EL (cell line): Measurements from ENCODE around the gene SURF6.
"Not testable (repeated sequence)": the region's sequence is repeated elsewhere in the genome, so short reads cannot be mapped to it uniquely, and the experiment has no call there.

ENCODE experiments used
- DNase-seq: peaks from one replicate; pipeline ENCODE4 v3.0.0-alpha.2; 2016

Gene SURF6

DNA sequence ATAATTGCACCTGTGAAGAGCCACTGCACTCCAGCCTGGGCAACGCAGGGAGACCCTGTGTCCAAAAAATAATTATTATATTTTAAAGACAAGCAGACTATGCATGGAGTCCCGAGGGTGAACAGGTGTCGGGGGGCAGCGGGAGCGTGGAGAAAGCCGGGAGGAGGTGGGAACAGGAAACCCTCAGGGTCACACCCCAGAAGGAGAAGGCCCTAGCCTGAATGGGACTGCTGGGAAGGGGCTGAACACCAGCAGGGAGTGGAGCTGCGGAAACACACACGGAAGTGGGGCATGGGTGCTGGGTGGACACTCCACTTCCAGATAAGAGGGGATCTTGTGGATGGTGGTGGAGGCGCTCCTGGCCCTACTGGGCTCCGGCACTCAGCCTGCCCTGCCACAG, 12.8 kb downstream of the SURF6 start:
- no peak for DNase-seq

DNA sequence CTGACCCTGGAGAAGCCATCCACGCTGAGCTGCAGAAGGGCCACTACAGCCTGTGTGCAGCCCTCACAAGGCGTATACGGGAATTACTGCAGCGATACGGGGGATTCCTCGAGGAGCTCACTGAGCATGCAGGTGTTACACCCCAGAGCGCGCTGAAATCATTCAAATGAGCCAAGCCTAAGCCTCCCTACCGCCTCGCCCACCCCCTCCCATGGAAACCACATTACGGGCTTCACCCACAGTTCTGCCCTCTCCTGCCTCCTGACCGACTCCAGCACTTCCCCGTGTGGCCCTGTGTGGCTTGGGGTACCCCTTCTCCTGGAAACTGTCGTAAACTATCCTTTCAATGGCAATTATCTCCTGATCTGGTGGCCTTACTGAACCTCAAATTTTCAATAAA, 13.3 kb downstream of the SURF6 start:
- no peak for DNase-seq

DNA sequence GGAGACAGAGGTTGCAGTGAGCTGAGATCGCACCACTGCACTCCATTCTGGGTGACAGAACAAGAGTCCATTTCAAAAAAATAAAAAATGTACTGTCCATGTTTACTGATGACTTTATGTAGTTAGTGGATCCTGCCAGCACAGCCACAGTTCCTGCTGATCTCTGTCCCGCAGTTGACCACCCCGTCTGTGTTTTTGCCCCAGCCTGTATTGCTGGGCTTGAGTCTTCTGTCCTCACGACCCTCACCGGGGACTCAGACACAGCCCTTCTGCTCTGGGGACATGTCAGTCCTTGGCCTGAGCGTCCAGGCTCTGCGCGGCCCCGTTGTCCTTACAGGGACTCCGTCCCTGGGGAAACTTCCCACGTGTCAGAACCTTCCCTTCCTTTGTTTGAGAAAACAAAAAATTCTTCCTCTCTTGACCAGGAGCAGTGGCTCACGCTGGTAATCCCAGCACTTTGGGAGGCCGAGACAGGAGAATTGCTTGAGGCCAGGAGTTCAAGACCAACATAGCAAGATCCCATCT, 14.5 kb downstream of the SURF6 start:
- DNase-seq, result no peak

DNA sequence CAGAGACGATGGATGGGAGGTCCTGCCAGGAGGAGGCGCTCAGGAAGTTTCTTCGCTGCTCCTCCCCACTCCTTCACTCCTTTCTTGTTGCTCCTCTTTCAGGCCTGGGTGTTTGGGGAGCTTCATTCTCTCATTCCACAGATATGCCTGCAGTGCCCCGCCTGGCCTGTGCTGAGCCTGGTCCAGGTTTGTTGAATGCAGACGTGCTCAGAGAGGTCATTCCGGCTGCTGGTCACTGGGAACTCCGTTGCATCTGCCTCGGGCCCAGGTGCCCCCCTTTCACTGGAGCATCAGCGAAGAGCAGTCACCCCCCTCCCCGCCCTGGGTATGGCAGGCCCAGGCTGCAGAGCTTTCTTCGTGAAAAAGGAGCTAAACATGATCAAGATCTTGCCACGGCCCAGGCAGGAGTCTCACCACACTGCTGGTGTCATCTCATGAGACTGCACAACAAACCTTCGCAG, 15.5 kb downstream of the SURF6 start:
- DNase-seq, result no peak

DNA sequence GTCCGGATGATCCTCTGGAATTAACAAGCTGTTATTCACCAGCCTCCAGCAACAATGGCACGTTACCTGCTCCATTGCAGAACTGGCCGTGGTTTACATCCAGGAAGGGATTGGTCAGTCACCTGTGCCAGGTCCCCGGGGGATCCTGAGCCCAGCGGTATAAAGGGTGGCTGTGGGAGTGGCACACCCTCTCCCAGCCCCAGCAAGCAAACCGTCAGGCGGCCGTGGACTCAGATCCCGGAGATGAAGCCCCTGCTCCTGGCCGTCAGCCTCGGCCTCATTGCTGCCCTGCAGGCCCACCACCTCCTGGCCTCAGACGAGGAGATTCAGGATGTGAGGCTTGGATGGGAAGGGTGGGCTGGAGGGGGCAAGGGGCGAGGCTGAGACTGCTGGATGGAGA, 18.4 kb downstream of the SURF6 start:
- DNase-seq, result not testable (repeated sequence)

DNA sequence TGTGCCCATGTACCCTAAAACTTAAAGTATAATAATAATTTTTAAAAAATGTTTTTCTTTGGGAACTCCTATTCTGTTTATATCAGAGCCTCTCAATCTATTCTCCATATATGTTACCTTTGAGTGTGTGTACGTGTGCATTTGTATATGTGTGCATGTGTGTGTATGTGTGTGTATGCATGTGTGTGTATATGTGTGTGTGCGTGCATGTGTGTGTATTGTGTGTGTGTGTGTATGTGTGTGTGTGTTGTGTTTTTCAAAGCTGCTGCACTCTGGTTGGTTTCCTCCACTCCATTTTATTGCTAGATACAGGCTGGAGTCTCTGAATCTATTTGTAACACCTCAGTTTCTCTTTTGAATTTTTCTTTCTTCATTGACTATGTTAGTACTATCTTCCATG, 20.0 kb downstream of the SURF6 start:
- DNase-seq, result no peak

DNA sequence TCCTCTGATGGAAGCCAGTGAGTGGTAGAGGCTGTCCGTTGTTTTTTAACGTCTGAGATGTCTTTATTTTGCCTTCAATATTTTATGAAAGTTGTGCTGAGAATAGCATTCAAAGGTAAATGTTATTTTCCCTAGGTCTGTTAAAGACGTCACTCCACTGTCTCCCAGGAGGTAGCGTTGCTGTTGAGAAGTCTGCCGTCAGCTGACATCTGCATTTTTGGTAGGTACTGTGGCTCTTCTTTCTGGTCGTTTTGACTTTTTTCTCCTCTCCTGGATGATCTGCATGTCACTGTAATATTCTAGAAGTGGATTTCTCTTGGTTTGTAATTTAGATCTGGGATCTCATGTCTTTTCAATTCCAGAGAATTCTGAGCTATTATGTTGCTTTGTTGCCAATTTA, 26.4 kb downstream of the SURF6 start:
- DNase-seq, result no peak

DNA sequence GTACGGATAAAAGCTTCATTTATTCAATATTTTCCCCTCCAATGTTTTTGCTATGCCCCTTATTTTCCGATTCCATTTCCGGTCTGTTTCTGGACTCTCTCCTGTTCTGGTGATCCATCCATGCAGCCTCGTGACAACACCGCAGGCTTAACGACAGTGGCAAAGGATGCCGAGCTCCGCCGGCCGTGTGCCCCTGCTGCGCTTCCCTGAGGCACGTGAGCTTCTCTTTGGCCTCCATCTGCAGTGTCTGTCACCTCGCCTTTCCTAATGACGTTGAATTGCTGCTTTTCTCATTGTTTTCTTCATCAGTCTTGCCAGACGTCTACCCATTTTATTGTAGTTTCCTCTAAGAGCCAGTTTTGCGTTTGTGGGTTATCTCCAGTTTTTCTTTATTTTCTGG, 28.7 kb downstream of the SURF6 start:
- no peak for DNase-seq

DNA sequence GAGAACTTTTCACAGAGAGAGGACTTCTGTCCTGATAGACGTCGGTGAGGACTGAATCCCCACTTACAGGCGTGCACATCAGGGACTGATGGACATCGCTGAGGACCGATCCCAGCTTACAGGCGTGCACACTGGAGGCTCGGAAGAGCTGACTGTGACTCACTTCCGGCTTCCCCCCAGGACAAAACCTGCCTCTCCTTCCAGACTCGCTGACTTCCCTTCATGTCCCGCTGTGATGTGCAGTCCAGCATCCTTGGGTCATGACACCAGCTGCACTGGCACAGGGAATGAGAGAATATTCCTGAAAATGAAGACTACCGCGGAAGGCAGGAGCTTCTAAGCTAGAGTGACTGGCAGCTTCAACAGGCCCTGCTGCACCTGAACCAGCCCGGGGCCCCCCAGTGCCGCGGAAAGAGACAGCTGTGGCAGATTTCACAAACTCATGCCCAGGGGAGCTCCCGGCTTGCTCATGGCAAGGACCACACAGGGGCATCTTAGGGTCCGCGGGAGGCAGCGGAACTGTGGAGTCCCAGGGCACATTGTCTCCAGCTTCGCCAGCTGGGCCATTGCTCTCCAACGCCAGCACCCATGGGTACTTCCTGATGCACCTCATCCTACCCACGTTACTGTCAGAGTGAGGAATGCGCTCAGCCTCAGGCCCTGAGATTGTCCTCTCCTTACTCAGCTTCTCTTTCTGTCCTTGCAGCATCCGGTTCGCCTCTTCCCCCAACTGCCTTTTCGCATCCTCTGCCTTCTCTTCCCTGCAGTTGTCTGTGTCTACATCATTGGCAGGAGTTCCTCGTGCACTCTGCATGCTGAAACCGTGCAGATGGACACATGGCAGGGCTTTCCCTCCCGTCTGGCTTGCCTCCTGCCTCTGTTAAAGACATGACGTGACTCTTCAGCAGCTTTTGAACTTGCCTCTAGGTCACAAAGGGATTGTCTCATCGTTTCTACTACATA, 29.5 kb downstream of the SURF6 start:
- peak; percentile 12 for DNase-seq

DNA sequence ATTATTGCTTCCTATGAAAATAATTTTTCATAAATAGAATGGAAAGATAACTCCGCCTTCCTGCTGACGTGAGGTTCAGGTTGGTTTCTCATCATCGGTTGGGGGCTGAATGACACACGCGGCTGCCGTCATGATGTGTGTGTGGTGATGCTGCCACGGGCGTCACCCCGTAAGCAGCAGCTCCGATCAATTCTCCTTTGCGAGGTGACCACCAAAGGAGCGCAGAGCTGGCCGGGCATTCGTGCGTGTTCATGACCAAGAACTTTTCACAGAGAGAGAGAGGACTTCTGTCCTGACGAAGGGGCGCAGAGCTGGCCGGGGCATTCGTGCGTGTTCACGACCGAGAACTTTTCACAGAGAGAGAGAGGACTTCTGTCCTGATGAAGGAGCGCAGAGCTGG, 30.3 kb downstream of the SURF6 start:
- no peak for DNase-seq

DNA sequence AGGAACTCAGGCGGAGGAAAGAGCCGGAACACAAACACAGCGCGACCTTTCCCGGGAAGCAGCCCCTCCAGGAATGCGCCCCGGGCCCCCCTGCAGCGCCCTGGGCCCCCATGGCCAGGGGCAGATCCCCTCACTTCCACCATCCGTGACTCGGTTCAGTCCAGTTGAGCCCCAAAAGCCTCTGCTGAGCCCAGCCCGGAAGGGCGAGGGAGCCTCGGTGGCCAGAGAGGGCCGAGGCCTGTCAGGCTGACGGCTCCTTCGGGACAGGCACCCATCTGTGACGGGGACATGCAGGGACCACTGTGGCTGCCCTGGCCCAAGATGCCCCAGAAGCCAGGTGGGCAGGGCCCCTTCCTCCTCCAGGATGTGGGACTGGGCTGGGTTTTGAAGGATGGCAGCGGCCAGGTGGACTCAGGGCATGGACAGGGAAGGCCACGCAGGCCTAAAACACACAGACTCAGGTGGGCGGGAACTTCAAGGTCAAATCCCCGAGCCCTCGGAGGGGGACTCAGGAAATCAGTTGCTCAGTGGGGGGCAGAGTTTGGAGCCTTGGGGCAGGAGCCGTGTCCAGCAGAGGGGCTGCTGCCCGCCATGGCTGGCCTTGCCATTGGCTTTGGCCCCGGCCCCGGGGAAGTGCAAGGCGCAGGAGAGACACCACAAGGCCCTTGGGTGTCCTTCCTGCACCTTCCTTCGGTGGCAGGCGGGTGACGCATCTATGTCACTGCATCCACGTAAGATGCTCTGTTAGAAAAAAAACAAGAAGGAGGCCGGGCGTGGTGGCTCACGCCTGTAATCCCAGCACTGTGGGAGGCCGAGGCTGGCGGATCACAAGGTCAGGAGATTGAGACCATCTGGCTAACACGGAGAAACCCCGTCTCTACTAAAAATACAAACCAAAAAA, 31.3 kb downstream of the SURF6 start:
- DNase-seq, result no peak

DNA sequence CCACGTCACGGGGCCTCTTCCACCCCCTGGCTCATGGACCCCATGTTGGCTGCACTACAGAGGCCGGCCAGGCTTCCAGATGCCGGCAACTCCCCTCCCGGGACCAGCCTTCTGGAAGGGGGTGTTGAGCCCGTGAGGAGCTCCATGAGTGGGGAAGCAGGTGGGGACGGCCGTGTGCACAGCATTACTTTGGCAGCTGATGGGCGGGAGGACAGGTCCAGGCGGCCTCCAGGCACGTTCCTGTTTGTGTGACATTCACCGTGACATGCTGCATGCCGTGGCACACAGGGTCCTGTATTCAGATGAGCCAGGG, 31.9 kb downstream of the SURF6 start:
- no peak for DNase-seq

DNA sequence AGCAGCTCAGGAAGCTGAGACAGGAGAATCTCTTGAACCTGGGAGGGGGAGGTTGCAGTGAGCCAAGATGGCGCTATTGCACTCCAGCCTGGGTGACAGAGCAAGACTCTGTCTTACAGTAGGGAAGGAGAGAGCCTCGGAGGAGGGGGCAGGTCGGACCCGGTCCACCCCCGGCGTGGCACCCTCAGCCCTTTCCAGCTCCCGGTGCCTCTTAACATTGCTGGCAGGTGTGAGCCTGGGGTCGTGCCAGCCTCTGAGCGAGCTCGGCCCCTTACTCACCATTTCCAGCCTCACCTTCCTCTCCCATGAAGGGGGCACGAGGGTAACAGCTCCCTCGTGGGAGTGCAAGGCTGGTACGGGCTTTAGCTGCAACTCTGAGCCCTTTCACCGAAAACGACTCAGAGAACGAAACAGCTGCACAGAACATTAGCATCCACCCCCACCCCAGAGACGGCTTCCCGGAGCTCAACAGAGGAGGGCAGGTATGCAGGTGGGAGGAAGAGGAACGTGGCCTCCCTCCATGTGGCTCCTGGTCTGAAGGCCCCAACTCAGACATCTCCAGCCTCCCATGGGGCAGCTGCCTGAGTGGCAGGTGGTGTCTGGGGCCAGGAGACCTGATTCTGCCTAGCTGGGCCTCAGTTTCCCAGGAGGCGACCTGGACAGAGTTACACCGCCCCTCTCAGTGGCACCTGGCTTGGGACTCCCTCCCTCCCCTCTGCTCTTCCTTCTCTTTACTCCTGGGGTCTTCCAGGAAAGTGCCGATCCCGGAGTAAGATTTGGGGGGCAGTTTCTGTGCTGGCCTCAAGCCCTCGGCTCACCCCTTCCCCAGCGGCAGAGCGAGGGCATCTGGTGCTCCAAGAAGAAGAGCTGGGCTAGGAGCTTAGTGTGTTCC, 32.5 kb downstream of the SURF6 start:
- DNase-seq, result no peak

DNA sequence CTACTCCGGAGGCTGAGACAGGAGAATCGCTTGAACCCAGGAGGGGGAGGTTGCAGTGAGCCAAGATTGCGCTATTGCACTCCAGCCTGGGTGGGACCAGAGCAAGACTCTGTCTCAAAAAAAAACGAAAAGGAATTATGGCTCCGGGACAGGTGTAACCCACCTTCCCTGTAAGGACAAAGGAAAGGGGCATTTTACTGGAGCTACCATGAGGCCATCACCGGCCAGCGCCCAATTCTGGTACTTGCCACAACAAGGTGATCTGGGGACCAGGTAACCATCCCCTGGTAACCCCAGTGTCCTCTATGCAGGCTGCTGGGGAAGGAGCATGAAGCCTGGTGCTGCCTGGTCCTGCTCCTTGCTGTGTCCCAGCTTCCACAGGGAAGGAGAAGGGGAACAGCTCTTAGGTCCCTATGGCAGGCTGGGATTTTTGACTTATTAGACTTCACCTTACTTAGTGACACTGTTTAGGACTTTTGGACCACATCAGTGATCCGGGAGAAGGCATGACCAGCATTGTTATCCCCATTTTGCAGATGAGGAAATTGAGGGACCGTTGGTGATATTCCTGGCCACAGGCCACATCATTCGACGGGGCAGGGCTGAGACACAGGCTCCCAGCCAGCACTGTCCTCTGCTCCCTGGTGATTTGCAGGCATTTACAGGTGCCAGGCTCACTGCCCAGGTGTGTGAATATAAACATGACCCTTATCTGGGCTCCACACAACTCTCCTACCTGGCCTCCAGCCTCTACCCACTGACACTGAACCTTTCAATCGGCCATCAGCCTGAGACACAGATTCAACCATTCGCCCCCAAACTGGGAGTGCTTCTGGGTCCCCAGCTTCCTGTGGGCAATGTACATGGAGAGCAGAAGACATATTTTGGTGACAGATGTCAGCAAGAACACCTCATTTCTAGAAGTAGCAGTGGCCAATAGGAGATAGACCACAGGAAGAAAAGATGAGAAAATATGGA, 34.4 kb downstream of the SURF6 start:
- DNase-seq, result no peak

DNA sequence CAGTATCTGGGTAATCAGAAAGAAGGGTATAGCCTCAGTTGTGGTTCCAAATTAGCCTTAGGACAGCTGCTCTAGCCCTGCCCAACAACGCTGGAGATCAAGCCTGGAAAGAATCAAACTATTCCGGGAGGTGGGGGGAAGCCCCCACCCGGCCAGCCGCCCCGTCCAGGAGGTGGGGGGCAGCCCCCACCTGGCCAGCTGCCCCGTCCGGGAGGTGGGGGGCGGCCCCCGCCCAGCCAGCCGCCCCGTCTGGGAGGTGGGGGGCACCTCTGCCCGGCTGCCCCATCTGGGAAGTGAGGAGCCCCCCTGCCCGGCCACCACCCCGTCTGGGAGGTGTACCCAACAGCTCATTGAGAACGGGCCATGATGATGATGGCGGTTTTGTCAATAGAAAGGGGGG, 36.0 kb downstream of the SURF6 start:
- DNase-seq, result not testable (repeated sequence)

DNA sequence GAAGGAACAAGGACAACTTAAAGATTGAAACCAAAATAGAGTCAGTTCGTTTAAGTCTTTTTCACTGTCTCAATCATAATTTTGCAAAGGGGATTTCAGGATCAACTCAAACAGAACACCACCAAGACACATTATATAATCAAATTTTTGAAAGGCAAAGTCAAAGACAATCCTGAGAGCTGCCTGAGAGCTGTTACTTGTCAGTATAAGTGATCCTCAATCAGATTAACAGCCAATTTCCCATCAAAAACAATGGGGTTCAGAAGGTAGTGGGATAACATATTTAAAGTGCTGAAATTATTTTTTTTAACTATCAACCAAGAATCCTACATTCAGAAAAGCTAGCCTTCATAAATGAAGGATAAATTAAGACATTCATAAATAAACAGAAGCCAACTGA, 41.7 kb downstream of the SURF6 start:
- DNase-seq, result no peak

DNA sequence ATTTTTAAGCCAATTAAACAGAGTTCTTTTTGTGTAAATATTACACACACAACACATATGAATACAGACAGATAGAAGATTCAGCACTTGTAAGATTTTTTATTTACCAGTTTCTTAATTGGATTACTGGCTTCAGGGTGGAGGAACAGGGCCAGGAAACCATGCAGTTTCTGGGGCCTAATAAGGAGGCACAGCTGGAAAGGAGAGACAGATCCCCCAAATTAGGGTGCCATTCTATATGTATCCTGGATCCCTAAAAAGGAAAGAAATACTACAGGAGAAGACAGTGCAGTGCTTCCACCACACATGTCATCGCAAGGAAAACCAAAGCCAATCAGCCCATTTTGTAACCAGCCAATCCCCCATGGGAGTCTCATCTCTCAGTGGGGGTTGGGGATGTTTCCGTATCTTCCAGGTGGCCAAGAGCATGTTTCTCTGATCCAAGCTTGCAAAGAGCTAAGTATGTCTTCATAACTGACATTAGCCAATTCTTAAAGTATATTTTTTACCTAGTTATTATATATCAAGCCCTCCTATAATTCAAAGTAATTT, 45.2 kb downstream of the SURF6 start:
- no peak for DNase-seq

DNA sequence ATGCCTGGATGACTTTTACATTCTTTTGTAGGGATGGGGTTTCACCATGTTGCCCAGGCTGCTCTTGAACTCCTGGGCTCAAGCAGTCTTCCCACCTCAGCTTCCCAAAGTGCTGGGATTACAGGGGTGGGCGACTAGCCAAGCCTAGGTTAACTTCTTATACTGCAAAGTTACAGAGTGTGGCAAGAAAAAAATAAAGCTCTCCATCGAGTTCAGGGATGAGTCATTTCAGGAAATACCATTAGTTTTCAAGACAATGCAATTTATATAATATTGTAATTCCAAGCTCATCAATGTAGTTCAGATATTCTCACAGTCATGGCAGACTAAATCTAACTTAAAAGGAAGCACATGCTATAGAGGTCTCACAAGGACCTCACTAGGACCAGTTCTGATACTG, 49.5 kb downstream of the SURF6 start:
- DNase-seq, result no peak

DNA sequence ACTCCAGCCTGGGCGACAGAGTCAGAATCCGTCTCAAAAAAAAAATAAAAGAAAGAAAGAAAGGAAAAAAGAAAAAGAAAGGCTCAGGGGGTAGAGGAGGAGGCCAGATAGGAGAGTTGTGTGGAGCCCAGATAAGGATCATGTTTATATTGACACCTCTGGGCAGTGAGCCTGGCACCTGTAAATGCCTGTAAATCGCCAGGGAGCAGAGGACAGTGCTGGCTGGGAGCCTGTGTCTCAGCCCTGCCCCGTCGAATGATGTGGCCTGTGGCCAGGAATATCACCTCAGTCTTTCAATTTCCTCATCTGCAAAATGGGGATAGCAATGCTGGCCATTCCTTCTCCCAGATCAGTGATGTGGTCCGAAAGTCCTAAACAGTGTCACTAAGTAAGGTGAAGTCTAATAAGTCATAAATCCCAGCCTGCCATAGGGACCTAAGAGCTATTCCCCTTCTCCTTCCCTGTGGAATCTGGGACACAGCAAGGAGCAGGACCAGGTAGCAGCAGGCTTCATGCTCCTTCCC, 50.7 kb downstream of the SURF6 start:
- no peak for DNase-seq

DNA sequence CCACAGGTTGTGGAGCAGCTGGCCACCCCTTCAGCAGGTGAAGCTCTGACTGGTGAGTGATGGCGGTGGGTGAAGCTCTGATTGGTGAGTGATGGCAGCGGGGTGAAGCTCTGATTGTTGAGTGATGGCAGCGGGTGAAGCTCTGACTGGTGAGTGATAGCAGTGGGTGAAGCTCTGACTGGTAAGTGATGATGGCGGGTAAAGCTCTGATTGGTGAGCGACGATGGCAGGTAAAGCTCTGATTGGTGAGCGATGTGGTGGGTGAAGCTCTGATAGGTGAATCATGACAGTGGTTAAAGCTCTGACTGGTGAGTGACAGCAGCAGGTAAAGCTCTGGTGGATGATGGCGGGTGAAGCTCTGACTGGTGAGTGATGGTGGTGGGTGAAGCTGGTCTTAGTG, 51.6 kb downstream of the SURF6 start:
- DNase-seq, result no peak
